Hepatocyte (in vitro differentiated cells): ENCODE data around the gene OCRL. TPM values are rescaled to one million over a fixed set of nuclear protein-coding genes. Genes with fewer than 3 reads are reported as not detected.

ENCODE experiments used
- DNase-seq: peaks from one replicate; pipeline ENCODE4 v3.0.0-alpha.2; 2016; ENCODE audit warnings: low spot score
- H2AFZ ChIP-seq: fragments of 200-600 bp; sonication (generic); 2 replicates; pipeline ENCODE4 v1.6.0; 2016; ENCODE audit warnings: antibody characterized with exemption, mild to moderate bottlenecking
- H3K27ac ChIP-seq: fragments of 200-600 bp; sonication (generic); 2 replicates; pipeline ENCODE4 v1.5.1; 2016; ENCODE audit warnings: mild to moderate bottlenecking
- H3K27me3 ChIP-seq: fragments of 200-600 bp; sonication (generic); 2 replicates; pipeline ENCODE4 v1.6.1; 2016
- H3K36me3 ChIP-seq: fragments of 200-600 bp; sonication (generic); replicated peaks from 2 replicates; pipeline ENCODE4 v1.5.1; 2016; ENCODE audit warnings: low read depth; ENCODE audit not compliant: insufficient read depth
- H3K4me1 ChIP-seq: fragments of 200-600 bp; sonication (generic); 2 replicates; pipeline ENCODE4 v1.5.1; 2016; ENCODE audit warnings: mild to moderate bottlenecking, moderate library complexity; ENCODE audit not compliant: insufficient read depth
- H3K4me2 ChIP-seq: fragments of 200-600 bp; sonication (generic); 2 replicates; pipeline ENCODE4 v1.6.0; 2016
- H3K4me3 ChIP-seq: fragments of 200-600 bp; sonication (generic); 2 replicates; pipeline ENCODE4 v1.5.1; 2016; ENCODE audit warnings: mild to moderate bottlenecking
- H3K79me2 ChIP-seq: fragments of 200-600 bp; sonication (generic); 2 replicates; pipeline ENCODE4 v1.6.0; 2017; ENCODE audit warnings: mild to moderate bottlenecking
- H3K9me2 ChIP-seq: fragments of 200-600 bp; sonication (generic); replicated peaks from 2 replicates; pipeline ENCODE4 v1.6.0; 2017; ENCODE audit warnings: mild to moderate bottlenecking; ENCODE audit not compliant: insufficient read depth
- H3K9me3 ChIP-seq: fragments of 200-600 bp; sonication (generic); 2 replicates; pipeline ENCODE4 v1.5.1; 2016; ENCODE audit warnings: low read depth, mild to moderate bottlenecking
- H4K20me1 ChIP-seq: fragments of 200-600 bp; sonication (generic); 2 replicates; pipeline ENCODE4 v1.6.0; 2016; ENCODE audit warnings: mild to moderate bottlenecking; ENCODE audit not compliant: insufficient read depth, poor library complexity, severe bottlenecking
- EZH2 ChIP-seq: fragments of 200-600 bp; sonication (generic); IDR thresholded peaks from 2 replicates; pipeline ENCODE4 v1.6.1; 2016; ENCODE audit warnings: antibody characterized with exemption, mild to moderate bottlenecking, borderline replicate concordance
- EZH2phosphoT487 ChIP-seq: fragments of 200-600 bp; sonication (generic); IDR thresholded peaks from one replicate; pipeline ENCODE4 v1.6.1; 2018; ENCODE audit warnings: antibody characterized with exemption, mild to moderate bottlenecking, low read depth, moderate library complexity; ENCODE audit not compliant: unreplicated experiment, severe bottlenecking
- WGBS: methylation state at CpG from one replicate; pipeline ENCODE4 v1.1.6; 2016; ENCODE audit warnings: low lambda C conversion rate; ENCODE audit errors: missing lambda C conversion rate; 5-methylcytosine and 5-hydroxymethylcytosine counted together
- polyA plus RNA-seq: library from polyadenylated mRNA; unstranded; fragments of >200 nt; fragmentation: Nextera tagmentation; extraction: Ambion mirVana; gene quantifications from 2 replicates; pipeline ENCODE4 v1.2.1, GENCODE V29; 2016
- total RNA-seq: library from RNA; depleted of rRNA; stranded (reverse); fragments of >200 nt; gene quantifications from 2 replicates; pipeline ENCODE4 v1.2.3, GENCODE V29; 2014
- TF ChIP-seq, protein P1 (sequence below): fragments of 200-600 bp; sonication (generic); IDR thresholded peaks from 2 replicates; pipeline ENCODE4 v1.5.1; 2016; ENCODE audit warnings: antibody characterized with exemption, mild to moderate bottlenecking; ENCODE audit not compliant: poor library complexity

OCRL gene
- total and polyA plus RNA-seq, 2 experiments from 2014 or later: 10.5 to 18.4 TPM

GRCh38 chrX:129614481-129615255 is 74.6 kb downstream of the OCRL start:
- Histone ChIP-seq H3K4me2 (no peak overlapping the region), H3K9me3 (no peaks in the 10 kb centered on the region), H3K4me1 (no peaks in the 10 kb centered on the region), H3K4me3 (no peak overlapping the region), H3K9me2 (no peaks in the 10 kb centered on the region), H3K79me2 (no peaks in the 10 kb centered on the region), H3K36me3 (no peaks in the 10 kb centered on the region), H3K27me3 (no peaks in the 10 kb centered on the region), H3K27ac (no peak overlapping the region), H4K20me1 (no peaks in the 10 kb centered on the region), H2AFZ (no peak overlapping the region)
- WGBS: 79% methylated on average over 5 of the region's 5 CpGs
- no peak for TF ChIP-seq EZH2phosphoT487
- no peak for DNase-seq

DNA sequence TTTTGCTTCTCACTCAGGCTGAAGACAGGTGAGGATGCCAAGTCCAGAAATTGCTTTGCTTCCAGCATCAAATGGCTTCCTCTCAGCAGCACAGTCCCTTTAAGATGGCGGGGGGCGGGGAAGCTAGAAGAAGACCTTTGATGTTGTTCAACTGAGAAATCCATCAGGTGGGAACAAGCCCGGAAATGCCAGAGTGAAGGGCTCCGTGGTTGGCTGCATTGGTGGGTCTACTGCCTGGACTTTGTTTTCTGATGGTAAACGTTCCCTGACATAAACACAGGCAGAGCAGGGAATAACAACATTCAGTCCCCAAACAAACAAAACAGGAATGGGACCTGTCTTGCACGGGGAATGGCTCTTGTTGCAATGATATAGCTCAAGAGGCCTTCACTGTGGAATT is 77.4 kb downstream of the OCRL start:
- Histone ChIP-seq H3K9me2 (no peaks in the 10 kb centered on the region), H3K4me3 (no peak overlapping the region), H3K27ac (no peak overlapping the region), H3K79me2 (no peaks in the 10 kb centered on the region), H3K9me3 (no peaks in the 10 kb centered on the region), H2AFZ (no peak overlapping the region), H4K20me1 (no peaks in the 10 kb centered on the region), H3K4me1 (no peaks in the 10 kb centered on the region), H3K36me3 (no peaks in the 10 kb centered on the region), H3K4me2 (no peak overlapping the region), H3K27me3 (no peaks in the 10 kb centered on the region)
- TF ChIP-seq, protein P1, sequence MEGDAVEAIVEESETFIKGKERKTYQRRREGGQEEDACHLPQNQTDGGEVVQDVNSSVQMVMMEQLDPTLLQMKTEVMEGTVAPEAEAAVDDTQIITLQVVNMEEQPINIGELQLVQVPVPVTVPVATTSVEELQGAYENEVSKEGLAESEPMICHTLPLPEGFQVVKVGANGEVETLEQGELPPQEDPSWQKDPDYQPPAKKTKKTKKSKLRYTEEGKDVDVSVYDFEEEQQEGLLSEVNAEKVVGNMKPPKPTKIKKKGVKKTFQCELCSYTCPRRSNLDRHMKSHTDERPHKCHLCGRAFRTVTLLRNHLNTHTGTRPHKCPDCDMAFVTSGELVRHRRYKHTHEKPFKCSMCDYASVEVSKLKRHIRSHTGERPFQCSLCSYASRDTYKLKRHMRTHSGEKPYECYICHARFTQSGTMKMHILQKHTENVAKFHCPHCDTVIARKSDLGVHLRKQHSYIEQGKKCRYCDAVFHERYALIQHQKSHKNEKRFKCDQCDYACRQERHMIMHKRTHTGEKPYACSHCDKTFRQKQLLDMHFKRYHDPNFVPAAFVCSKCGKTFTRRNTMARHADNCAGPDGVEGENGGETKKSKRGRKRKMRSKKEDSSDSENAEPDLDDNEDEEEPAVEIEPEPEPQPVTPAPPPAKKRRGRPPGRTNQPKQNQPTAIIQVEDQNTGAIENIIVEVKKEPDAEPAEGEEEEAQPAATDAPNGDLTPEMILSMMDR: no peak
- TF ChIP-seq EZH2phosphoT487 (no peak), EZH2 (no peak)
- 68% methylated on average over 6 of the region's 6 CpGs for WGBS
- no peak for DNase-seq

- H2AFZ ChIP-seq: no peak overlapping the region
- H3K4me3 ChIP-seq: no peak overlapping the region
- no peaks in the 10 kb centered on the region for H4K20me1 ChIP-seq
- no peaks in the 10 kb centered on the region for H3K4me1 ChIP-seq
- H3K27ac ChIP-seq: no peak overlapping the region
- no peaks in the 10 kb centered on the region for H3K27me3 ChIP-seq
- H3K9me3 ChIP-seq: no peaks in the 10 kb centered on the region
- 63% methylated on average over 4 of the region's 4 CpGs for WGBS
- H3K36me3 ChIP-seq: no peaks in the 10 kb centered on the region
- no peaks in the 10 kb centered on the region for H3K9me2 ChIP-seq
- TF ChIP-seq, protein P1: no peak
- TF ChIP-seq EZH2 (no peak), EZH2phosphoT487 (no peak)
- H3K4me2 ChIP-seq: no peak overlapping the region
- no peak for DNase-seq
- H3K79me2 ChIP-seq: no peaks in the 10 kb centered on the region
Measured at GRCh38 chrX:129618997-129619396, 78.9 kb downstream of the OCRL start.

- no peaks in the 10 kb centered on the region for H3K9me2 ChIP-seq
- no peaks in the 10 kb centered on the region for H3K79me2 ChIP-seq
- no peak overlapping the region for H3K4me3 ChIP-seq
- TF ChIP-seq EZH2 (no peak), EZH2phosphoT487 (no peak)
- TF ChIP-seq, protein P1: no peak
- no peaks in the 10 kb centered on the region for H3K4me1 ChIP-seq
- no peak overlapping the region for H2AFZ ChIP-seq
- H3K27me3 ChIP-seq: no peaks in the 10 kb centered on the region
- no peak overlapping the region for H3K27ac ChIP-seq
- peak; percentile 17 for DNase-seq
- H3K4me2 ChIP-seq: no peak overlapping the region
- H3K9me3 ChIP-seq: no peaks in the 10 kb centered on the region
- 75% methylated on average over 10 of the region's 10 CpGs for WGBS
- H4K20me1 ChIP-seq: no peaks in the 10 kb centered on the region
- H3K36me3 ChIP-seq: no peaks in the 10 kb centered on the region
Measured at GRCh38 chrX:129622757-129623301, 82.8 kb downstream of the OCRL start.
